HTR-8/SVneo (cell line): ENCODE measurements around the gene HIVEP2.
"Not testable (repeated sequence)": the region's sequence is repeated elsewhere in the genome, so short reads cannot be mapped to it uniquely, and the experiment has no call there.

Source experiments
- DNase-seq: peaks from one replicate; pipeline ENCODE4 v3.0.0; 2011; ENCODE audit warnings: low spot score, mixed read lengths; ENCODE audit not compliant: insufficient read length
- FAIRE-seq: peaks from 2 replicates; lab custom pipeline; 2011; peaks lifted over from hg19 to GRCh38; lab: Jason Lieb, UNC

HIVEP2 gene, protein sequence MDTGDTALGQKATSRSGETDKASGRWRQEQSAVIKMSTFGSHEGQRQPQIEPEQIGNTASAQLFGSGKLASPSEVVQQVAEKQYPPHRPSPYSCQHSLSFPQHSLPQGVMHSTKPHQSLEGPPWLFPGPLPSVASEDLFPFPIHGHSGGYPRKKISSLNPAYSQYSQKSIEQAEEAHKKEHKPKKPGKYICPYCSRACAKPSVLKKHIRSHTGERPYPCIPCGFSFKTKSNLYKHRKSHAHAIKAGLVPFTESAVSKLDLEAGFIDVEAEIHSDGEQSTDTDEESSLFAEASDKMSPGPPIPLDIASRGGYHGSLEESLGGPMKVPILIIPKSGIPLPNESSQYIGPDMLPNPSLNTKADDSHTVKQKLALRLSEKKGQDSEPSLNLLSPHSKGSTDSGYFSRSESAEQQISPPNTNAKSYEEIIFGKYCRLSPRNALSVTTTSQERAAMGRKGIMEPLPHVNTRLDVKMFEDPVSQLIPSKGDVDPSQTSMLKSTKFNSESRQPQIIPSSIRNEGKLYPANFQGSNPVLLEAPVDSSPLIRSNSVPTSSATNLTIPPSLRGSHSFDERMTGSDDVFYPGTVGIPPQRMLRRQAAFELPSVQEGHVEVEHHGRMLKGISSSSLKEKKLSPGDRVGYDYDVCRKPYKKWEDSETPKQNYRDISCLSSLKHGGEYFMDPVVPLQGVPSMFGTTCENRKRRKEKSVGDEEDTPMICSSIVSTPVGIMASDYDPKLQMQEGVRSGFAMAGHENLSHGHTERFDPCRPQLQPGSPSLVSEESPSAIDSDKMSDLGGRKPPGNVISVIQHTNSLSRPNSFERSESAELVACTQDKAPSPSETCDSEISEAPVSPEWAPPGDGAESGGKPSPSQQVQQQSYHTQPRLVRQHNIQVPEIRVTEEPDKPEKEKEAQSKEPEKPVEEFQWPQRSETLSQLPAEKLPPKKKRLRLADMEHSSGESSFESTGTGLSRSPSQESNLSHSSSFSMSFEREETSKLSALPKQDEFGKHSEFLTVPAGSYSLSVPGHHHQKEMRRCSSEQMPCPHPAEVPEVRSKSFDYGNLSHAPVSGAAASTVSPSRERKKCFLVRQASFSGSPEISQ (N-terminal part only)

DNA sequence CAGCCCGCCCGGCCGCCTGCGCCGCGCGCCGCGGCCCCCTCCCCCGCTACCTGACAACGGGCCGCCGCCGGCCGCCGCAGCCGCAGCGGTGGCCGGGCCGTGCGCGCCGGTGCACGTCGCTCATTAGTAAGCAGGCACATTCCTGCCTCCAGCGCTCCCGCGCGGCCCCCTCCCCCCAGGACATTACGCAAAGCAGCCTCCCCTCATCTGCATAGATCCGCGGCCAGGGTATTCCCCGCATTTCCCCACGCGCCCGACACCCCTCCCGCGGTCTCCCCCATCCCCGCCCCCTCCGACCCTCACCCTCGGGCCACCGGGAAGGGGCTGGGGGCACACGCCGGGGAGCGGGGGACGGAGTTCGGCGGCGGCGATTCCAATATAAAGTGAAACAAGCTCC, at the start of gene HIVEP2:
TSS of gene HIVEP2 (minus strand) at position 128 of the 397 bp plus-strand sequence. CDS start 170,438 bp downstream, outside the sequence.
- DNase-seq: peak; percentile 49
- FAIRE-seq: no peak

DNA sequence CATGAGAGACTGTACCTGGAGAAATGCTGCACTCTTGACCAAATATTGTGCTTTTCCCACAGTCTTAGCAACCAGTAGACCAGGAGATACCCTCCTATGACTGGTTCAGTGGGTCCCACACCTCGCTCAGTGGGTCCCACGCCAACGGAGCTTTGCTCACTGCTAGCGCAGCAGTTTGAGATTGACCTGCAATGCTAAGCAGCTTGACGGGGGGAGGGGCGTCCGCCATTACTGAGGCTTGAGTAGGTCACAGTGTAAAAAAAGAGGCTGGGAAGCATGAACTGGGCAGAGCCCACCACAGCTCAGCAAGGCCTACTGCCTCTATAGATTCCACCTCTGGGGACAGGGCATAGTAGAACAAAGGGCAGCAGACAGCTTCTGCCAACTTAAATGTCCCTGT, 49.0 kb upstream of the HIVEP2 start:
- DNase-seq: no peak
- no peak for FAIRE-seq

DNA sequence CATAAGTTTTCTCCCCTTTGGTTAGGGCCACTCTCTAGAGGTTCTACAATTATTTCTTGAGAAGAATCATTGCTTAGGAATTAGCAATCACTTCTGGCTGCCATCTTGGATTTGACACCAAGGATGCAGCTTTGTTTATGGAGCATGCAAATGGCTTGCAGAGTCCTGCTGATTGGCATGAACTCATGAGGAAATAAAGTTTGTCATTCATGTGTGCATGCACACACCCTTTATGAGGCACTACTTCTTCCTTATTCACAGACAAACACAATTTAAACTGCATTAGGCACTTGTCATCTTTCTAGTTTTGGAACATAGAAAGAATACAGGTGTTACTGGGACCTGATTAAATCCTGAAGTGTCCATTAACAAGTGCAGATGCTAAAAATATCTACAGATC, 42.5 kb upstream of the HIVEP2 start:
- DNase-seq: no peak
- FAIRE-seq: no peak

DNA sequence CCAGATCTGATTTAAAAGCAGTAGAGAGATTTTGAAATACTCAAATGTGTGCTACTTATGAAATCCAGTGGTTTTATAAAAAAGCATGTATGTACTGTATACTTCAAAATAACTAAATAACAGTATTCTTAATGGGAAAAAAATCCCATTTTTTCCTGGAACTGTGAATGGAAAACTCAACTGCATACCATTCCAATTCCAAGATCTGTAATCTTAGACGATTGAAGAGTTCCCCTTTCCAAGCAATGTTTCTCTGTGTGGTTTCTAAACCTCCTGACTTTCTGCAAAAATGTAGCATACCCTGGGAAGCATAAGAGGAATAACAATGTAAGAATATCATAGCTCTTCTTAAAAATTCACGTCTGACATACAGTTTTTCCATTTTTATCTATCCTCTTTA, 40.3 kb upstream of the HIVEP2 start:
- DNase-seq: no peak
- no peak for FAIRE-seq

DNA sequence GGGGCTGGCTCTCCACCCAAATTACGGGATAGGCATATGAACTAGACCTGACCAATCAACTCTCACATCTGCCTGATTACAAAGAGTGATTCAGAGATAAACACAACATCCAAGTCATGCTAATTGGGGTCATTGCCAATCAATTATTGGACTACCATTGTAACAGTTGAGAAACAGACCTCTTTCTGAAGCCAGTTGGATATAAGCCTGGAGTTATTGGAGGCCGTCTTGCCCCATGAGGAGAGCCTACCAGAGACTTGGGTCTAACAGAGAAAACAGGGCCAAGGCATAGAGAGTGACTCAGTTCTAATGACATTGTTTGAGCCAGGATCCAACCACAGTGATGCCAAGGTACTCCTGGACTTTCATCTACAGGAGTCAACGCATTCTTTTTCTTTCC, 39.4 kb upstream of the HIVEP2 start:
- FAIRE-seq: no peak

DNA sequence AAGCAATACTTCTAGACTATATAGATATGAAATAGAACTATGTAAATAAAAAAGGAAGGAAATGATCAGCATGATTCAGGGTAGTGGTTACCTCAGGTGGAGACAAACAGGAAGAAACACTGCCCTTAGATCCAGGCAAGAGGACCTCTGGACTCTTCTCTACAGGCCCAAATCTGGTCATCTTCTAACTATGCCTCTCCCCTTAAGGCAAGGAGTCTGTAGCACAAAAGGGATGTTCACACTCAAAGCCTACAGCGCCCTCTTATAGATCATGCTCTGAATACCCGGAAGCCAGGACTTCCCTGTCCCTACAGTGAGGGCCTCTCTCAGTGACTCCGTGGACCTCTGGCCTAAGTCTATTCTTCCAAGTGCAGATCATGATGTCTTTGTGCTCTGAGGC, 30.4 kb upstream of the HIVEP2 start:
- DNase-seq (no peak), FAIRE-seq (no peak)

More for the DNA sequence above, 39.4 kb upstream of the HIVEP2 start:
- DNase-seq: no peak

DNA sequence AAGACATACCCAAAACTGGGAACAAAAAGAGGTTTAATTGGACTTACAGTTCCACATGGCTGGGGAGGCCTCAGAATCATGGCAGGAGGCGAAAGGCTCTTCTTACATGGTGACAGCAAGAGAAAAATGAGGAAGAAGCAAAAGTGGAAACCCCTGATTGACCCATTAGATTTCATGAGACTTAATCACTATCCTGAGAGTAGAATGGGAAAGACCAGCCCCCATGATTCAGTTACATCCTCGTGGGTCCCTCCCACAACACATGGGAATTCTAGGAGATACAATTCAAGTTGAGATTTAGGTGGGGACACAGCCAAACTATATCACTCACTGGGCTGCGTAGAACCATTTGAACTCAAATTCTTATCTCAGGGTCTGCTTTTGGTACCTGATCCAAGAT, 26.0 kb upstream of the HIVEP2 start:
- DNase-seq, FAIRE-seq: not testable (repeated sequence)

DNA sequence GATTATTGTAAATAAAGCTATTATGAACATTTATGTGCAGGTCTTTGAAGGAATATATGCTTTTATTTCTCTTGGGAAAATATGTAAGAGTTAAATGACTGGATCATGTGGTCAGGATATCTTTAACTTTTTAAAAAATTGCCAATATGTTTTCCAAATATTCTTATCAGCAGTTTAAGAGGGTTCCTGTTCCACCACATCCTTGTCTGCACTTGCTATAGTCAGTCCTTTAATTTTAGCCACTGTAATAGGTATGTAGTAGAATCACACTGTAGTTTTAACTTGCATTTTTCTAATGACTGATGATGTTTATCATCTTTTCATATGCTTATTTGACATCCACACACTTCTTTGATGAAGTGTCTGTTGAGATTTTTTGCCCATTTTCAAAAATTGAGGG, 23.6 kb upstream of the HIVEP2 start:
- DNase-seq (no peak), FAIRE-seq (no peak)

DNA sequence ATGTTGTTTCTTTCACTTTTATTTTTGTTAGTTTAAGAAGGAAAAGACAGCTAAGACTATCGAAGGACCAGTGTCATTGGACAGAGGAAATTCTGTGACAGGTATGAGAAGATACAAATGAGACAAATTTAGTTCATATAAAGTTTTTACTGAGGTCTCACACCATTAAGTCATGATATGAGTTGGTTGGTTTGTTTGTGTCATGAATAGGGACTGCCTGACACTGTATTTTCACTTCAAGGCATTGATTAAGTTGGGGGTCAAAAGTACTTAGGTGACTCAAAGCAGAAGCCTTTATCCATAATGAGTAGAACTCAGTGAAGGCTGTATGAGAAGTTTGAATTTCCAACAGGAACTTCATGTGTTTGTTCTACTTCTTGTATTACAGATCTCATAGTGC, 21.3 kb upstream of the HIVEP2 start:
- FAIRE-seq: no peak
- no peak for DNase-seq

DNA sequence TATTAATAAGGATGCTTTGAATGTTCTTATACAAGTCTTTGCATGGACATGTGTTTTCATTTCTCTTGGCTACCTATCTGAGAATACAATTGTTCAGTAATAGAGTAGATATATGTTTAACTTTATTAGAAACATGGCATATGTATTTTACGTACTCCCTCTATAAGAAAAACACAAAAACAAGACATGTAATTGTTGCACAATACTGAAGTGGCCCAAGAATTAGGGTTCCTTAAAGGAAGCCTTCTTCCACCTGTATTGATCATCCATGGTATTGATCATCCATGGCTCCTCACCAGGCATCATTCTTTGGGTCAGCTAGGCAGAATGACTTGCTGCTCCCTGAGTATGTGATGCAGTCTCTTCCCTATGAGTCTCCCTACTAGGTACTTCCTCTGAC, 20.2 kb upstream of the HIVEP2 start:
- FAIRE-seq (no peak), DNase-seq (no peak)

DNA sequence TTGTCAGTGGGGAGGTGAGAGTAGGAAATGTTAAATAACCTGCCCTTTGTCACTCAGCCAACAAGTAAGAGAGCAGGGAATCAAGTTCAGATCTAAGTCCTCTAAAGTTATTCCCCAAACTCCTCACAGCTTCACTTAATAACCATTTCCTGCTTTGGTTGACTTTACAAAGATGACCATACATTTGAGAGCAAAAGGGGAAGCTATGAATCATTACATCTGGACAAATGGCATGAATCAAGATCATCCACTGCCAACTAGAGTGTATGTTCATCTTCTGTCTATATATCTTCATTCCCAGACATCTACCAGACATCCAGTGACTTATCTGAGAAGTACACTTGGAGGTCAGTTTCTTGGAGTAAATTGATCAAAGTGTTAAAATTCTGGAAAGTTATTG, 15.1 kb upstream of the HIVEP2 start:
- FAIRE-seq (no peak), DNase-seq (no peak)

DNA sequence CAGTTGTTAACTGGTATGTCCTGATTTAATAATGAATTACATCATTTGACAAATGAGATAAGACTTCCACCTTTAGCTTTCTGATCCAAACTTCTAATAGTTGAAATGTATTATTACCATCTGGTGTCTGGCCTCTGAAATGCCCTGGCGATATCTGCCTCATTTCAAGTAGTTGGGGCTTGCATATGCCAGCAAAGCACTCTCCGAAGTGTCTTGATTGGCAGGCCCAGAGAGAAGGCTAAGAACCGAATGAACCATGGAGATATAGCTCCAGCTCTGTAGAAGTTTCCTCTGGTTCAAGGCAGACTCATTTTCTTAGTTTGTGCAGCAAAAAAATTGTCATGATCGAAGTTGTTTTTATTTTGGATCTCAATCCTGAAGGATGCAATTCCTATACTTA, 13.4 kb upstream of the HIVEP2 start:
- no peak for FAIRE-seq

DNA sequence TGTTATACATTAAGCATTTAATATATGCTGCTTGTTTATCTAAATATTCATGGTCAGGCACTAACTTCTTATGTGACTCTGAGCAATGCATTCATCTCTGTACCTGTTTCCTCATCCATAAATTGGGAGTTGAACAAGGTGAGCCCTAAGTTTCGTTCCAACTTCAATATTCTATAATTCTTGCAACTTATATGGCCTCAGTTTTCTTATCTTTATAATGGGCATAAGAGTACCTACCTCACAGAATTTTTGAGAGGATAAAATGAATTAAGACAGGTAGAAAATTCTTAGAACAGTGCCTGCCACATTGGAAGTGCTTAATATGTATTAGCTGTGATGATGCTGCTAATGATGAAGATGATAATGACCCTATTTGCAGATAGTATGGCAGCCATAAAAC, 11.8 kb upstream of the HIVEP2 start:
- FAIRE-seq (no peak), DNase-seq (no peak)

More for the DNA sequence above, 13.4 kb upstream of the HIVEP2 start:
- no peak for DNase-seq

DNA sequence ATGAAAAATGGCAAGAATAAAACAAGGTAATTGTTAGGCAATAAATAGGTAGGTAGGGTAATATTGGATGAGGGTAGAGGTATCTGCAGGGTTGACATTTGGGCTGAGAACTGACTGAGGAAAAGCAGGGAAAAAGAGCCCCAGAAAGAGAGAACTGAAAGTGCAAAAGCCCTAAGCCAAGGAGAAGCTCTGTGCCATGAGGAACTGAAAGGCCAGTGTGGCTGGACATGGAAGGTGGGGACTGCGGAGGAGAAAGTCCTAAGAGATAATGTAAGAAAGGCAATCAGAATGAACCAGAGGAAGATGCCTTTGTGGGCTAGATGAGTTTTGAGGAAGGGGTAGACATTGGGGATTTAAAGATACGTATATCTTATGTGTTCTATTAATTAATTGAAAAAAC, 9.9 kb upstream of the HIVEP2 start:
- FAIRE-seq: no peak
- DNase-seq: no peak

DNA sequence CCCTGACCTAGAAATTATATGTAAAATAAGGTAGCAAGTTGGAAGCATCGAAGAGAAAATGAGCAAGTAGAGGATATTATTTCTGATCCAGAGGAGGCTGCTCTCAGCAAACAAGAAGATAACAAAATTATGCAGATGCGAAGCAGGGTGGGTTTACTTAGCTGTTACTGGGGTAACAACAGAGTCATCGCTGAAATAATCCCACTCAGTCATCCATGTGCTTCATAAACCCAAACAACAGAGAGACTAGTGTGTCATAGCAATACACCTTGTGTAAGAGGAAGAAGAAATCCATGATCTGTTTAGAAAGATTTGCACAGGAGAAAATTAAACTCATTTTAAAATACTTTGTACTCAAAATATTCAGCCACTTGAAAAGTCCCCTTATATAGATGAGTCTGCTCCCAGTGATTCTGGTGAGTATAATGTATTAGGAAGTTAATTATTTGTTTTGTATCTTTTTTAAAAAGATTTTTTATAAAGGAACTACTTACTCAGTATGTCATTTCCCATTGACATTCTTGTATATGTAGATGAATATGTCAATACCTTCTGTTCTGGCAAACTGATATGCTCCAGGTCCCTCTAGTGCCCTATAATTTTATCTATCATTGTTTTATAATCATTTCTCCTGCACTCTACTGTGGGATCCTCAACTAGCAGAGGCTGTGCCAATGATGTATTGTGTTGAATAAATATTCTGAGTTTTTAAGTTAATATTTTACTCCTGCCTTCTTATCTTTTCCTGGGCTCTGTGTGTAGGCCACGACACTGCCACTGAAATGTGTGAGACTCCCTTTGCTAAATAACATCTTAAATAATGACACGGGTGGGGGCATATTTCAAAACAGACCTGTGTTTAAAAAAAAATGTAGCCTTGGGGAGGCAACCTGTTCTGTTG, 8.6 kb upstream of the HIVEP2 start:
- FAIRE-seq (no peak), DNase-seq (no peak)

DNA sequence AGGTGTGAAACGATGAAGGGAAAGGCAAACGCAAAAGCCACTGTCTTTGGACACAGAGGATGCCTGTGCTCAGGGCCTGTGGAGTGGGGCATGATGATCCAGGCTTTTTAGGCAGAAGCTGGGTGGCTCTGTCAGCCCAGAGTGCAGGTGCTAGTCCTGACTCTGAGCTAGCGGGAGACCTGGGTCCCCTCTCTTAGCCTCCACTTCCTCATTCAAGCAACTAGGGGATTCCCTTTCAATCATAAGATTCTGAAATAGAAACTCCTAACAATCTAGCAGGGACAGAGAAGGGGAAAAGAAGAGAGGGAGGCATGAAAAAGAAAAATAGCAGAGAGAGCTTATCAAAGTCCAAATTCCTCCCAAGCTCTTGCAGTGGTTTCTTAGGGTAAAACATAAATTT, 7.6 kb upstream of the HIVEP2 start:
- DNase-seq (no peak), FAIRE-seq (no peak)

DNA sequence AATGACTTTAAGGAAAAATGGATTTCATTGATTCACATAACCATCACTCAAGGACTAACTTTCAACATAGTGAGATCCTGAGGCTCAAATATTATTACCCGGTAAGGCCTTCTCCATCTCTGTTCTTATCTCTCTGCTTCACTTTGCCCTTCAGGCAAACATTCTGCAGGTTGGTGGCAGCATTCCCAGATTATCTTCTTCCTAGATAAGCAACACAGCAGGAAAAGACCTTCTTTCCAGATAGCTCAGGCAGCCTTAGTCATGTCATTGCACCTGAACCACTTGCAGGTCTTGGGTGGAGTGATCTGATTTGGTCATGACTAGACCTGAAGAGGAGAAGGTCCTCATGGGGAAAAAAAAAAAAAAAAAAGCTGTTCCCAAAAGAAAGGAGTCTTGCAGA, 5.3 kb upstream of the HIVEP2 start:
- DNase-seq (no peak), FAIRE-seq (no peak)

DNA sequence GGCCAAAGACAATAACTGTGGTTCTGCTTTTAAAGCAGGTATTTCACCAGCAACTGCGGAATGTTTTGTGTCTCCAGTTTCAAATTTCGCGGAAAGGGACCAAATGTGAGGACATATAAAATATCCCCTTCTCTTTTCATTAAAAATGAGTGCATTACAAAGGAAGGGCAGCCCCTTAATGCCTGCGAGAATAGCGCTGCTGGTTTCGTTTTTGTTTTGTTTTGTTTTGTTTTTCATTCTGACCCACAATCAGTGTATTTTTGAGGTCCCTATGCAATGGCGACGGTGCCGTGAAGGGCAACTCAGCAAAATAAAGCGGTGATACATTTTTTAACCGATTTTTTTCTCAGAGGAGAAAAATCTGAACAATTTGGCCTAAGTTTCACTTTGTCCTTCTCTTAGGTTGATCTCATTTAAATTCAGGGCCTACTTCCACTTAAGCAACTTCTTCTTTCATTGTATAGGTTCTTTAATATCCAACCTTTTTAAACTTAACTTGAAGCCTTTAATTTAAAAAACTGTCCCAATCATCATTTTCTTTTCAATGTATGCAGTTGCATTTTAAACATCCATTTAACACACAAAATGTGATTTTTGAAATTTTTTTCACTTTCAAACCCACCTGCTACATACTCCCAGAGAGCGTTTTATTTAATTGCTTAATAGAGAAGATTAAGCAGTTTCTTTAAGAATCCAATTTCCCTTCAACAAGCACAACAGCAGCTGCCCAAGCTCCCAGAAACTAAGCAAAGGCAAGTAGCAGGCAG, 2.9 kb upstream of the HIVEP2 start:
- no peak for DNase-seq
- no peak for FAIRE-seq
